IMR-90 (cell line): Measurements from ENCODE around the gene FERD3L. TPM values are rescaled to one million over a fixed set of nuclear protein-coding genes. Genes with fewer than 3 reads are reported as not detected.

Experiments used
- ATAC-seq: fragments of 200-7000 bp; cut with Tn5 transposase; 2 replicates; pipeline ENCODE4 v1.9.1; 2020; ENCODE audit warnings: low read depth, mild to moderate bottlenecking, moderate library complexity
- BruUV-seq: library from RNA; stranded (reverse); fragments of 400-500 nt; replicated peaks from 2 replicates; lab custom pipeline; 2021; lab: Mats Ljungman, UMichigan
- CTCF ChIA-PET: fragments of 300-600 bp; formaldehyde crosslinking; extraction: SDS; loops from one replicate; lab custom pipeline; 2021; ENCODE audit warnings: antibody characterized with exemption; lab: Yijun Ruan, JAX
- POLR2A ChIA-PET: fragments of 300-600 bp; sonication (Branson Sonifier 250); formaldehyde crosslinking; loops from one replicate; lab custom pipeline; 2022; ENCODE audit warnings: antibody characterized with exemption; ENCODE audit not compliant: unreplicated experiment; lab: Charles Lee
- DNase-seq: peaks from one replicate; pipeline ENCODE4 v3.0.0; 2013
- H2AFZ ChIP-seq: replicated peaks from 2 replicates; pipeline ENCODE3; 2013; ENCODE audit warnings: low read length, mild to moderate bottlenecking; ENCODE audit not compliant: poor library complexity
- H2AK5ac ChIP-seq: 2 replicates; pipeline ENCODE4 v1.6.1; 2013; ENCODE audit warnings: low read depth, low read length, inconsistent platforms
- H2AK9ac ChIP-seq: replicated peaks from 2 replicates; pipeline ENCODE3; 2013; ENCODE audit warnings: mild to moderate bottlenecking, low read depth, low read length, moderate library complexity; ENCODE audit not compliant: poor library complexity
- H2BK120ac ChIP-seq: 2 replicates; pipeline ENCODE4 v1.6.1; 2013; ENCODE audit warnings: low read depth, low read length, inconsistent platforms
- H2BK15ac ChIP-seq: 3 replicates; pipeline ENCODE4 v1.6.1; 2013; ENCODE audit warnings: low read depth, low read length, inconsistent platforms
- H2BK20ac ChIP-seq: 2 replicates; pipeline ENCODE4 v1.6.1; 2013; ENCODE audit warnings: low read depth, mild to moderate bottlenecking, inconsistent platforms, low read length, moderate library complexity
- H2BK5ac ChIP-seq: 2 replicates; pipeline ENCODE4 v1.6.1; 2013; ENCODE audit warnings: mild to moderate bottlenecking, low read depth, low read length, inconsistent platforms; ENCODE audit not compliant: poor library complexity, severe bottlenecking
- H3K14ac ChIP-seq: replicated peaks from 2 replicates; pipeline ENCODE4 v1.6.1; 2013; ENCODE audit warnings: low read depth, low read length, inconsistent platforms
- H3K18ac ChIP-seq: 2 replicates; pipeline ENCODE4 v1.6.1; 2013; ENCODE audit warnings: low read depth, low read length, control low read depth
- H3K23ac ChIP-seq: 2 replicates; pipeline ENCODE4 v1.6.1; 2013; ENCODE audit warnings: low read depth, low read length, inconsistent platforms
- H3K27ac ChIP-seq: 2 replicates; pipeline ENCODE4 v1.5.1; 2013; ENCODE audit warnings: mild to moderate bottlenecking, control low read depth, low read length; ENCODE audit not compliant: insufficient read depth
- H3K27me3 ChIP-seq: 2 replicates; pipeline ENCODE4 v1.6.1; 2013; ENCODE audit warnings: low read length; ENCODE audit not compliant: control insufficient read depth, insufficient read depth
- H3K36me3 ChIP-seq: 2 replicates; pipeline ENCODE4 v1.6.1; 2013; ENCODE audit warnings: low read length, mixed read lengths; ENCODE audit not compliant: control insufficient read depth, insufficient read depth
- H3K4ac ChIP-seq: 2 replicates; pipeline ENCODE4 v1.6.1; 2013; ENCODE audit warnings: low read depth, low read length, inconsistent platforms
- H3K4me1 ChIP-seq: 2 replicates; pipeline ENCODE4 v1.6.1; 2013; ENCODE audit warnings: low read length, mixed read lengths; ENCODE audit not compliant: control insufficient read depth, insufficient read depth
- H3K4me2 ChIP-seq: 2 replicates; pipeline ENCODE4 v1.6.1; 2013; ENCODE audit warnings: low read depth, mild to moderate bottlenecking, control low read depth, low read length, moderate library complexity
- H3K4me3 ChIP-seq: 2 replicates; pipeline ENCODE4 v1.5.1; 2013; ENCODE audit warnings: low read depth, mild to moderate bottlenecking, control low read depth, low read length, moderate library complexity; ENCODE audit not compliant: insufficient read depth
- H3K56ac ChIP-seq: 2 replicates; pipeline ENCODE4 v1.6.1; 2013; ENCODE audit warnings: low read length, inconsistent platforms; ENCODE audit not compliant: insufficient read depth; ENCODE audit errors: extremely low read depth
- H3K79me1 ChIP-seq, 2 experiments: 2 replicates each; pipeline ENCODE4 v1.6.1; 2013; ENCODE audit warnings: low read length in 2 of 2, inconsistent platforms in 1 of 2, low read depth in 1 of 2
- H3K9ac ChIP-seq: 2 replicates; pipeline ENCODE4 v1.6.1; 2013; ENCODE audit warnings: low read depth, low read length, control low read depth
- H3K9me1 ChIP-seq: 2 replicates; pipeline ENCODE4 v1.6.1; 2013; ENCODE audit warnings: low read length, inconsistent platforms; ENCODE audit not compliant: insufficient read depth
- H3K9me3 ChIP-seq: 2 replicates; pipeline ENCODE4 v1.6.1; 2013; ENCODE audit warnings: low read length; ENCODE audit not compliant: control insufficient read depth, insufficient read depth
- H4K20me1 ChIP-seq: 2 replicates; pipeline ENCODE4 v1.6.1; 2013; ENCODE audit warnings: low read length, inconsistent platforms; ENCODE audit not compliant: insufficient read depth
- H4K5ac ChIP-seq: 2 replicates; pipeline ENCODE4 v1.6.1; 2013; ENCODE audit warnings: mild to moderate bottlenecking, low read depth, low read length, control low read depth
- H4K8ac ChIP-seq, 2 experiments: 2 replicates each; pipeline ENCODE4 v1.6.1; 2013; ENCODE audit warnings: low read depth in 2 of 2, low read length in 2 of 2, control low read depth in 1 of 2, inconsistent platforms in 1 of 2
- H4K91ac ChIP-seq: 2 replicates; pipeline ENCODE4 v1.6.1; 2013; ENCODE audit warnings: low read depth, low read length, inconsistent platforms; ENCODE audit not compliant: insufficient read depth
- BHLHE40 ChIP-seq: fragments of 150-350 bp; IDR thresholded peaks from 2 replicates; pipeline ENCODE4 v1.6.1; 2016; ENCODE audit warnings: mild to moderate bottlenecking, low read depth, low read length
- CEBPB ChIP-seq: IDR thresholded peaks from 2 replicates; pipeline ENCODE4 v1.6.1; 2012; ENCODE audit warnings: low read depth, low read length, improper control_type of control experiment
- CHD1 ChIP-seq: IDR thresholded peaks from 2 replicates; pipeline ENCODE4 v1.6.1; 2012; ENCODE audit warnings: low read depth, low read length, improper control_type of control experiment
- CTCF ChIP-seq: conservative IDR thresholded peaks from 2 replicates; pipeline ENCODE4 v1.5.1; 2012; ENCODE audit warnings: mild to moderate bottlenecking, low read depth, low read length, improper control_type of control experiment
- ELK1 ChIP-seq: fragments of 150-350 bp; IDR thresholded peaks from 2 replicates; pipeline ENCODE4 v1.6.1; 2016; ENCODE audit warnings: low read depth, mild to moderate bottlenecking, low read length, moderate library complexity, borderline replicate concordance
- FOS ChIP-seq: fragments of 150-350 bp; IDR thresholded peaks from 2 replicates; pipeline ENCODE4 v1.6.1; 2016; ENCODE audit warnings: low read depth, low read length
- MAFK ChIP-seq: IDR thresholded peaks from 2 replicates; pipeline ENCODE4 v1.6.1; 2012; ENCODE audit warnings: low read depth, low read length, improper control_type of control experiment
- MAZ ChIP-seq: IDR thresholded peaks from 2 replicates; pipeline ENCODE4 v1.6.1; 2012; ENCODE audit warnings: low read depth, mild to moderate bottlenecking, low read length, improper control_type of control experiment, moderate library complexity, borderline replicate concordance
- MXI1 ChIP-seq: IDR thresholded peaks from 2 replicates; pipeline ENCODE4 v1.6.1; 2012; ENCODE audit warnings: low read depth, mild to moderate bottlenecking, low read length, moderate library complexity, borderline replicate concordance
- NFE2L2 ChIP-seq: fragments of 150-350 bp; IDR thresholded peaks from 2 replicates; pipeline ENCODE4 v1.6.1; 2016; ENCODE audit warnings: low read depth, mild to moderate bottlenecking, low read length
- POLR2A ChIP-seq: IDR thresholded peaks from 2 replicates; pipeline ENCODE4 v1.6.1; 2012; ENCODE audit warnings: mild to moderate bottlenecking, low read depth, low read length
- RAD21 ChIP-seq: IDR thresholded peaks from 2 replicates; pipeline ENCODE4 v1.6.1; 2012; ENCODE audit warnings: low read length, improper control_type of control experiment
- RCOR1 ChIP-seq: IDR thresholded peaks from 2 replicates; pipeline ENCODE4 v1.6.1; 2012; ENCODE audit warnings: mild to moderate bottlenecking, low read length, improper control_type of control experiment; ENCODE audit not compliant: insufficient replicate concordance
- RFX5 ChIP-seq: IDR thresholded peaks from 2 replicates; pipeline ENCODE4 v1.8.0; 2012; ENCODE audit warnings: low read depth, mild to moderate bottlenecking, low read length, moderate library complexity
- SMC3 ChIP-seq: fragments of 150-350 bp; IDR thresholded peaks from 2 replicates; pipeline ENCODE4 v1.6.1; 2016; ENCODE audit warnings: low read depth, mild to moderate bottlenecking, antibody characterized with exemption, low read length, moderate library complexity
- WGBS, 2 experiments: methylation state at CpG; one replicate each; pipeline versions ENCODE4 v1.1.5 to v1.1.7; 2013; ENCODE audit warnings: missing lambda C conversion rate in 2 of 2; ENCODE audit not compliant: insufficient read length in 1 of 2; ENCODE audit errors: extremely low coverage in 2 of 2; 5-methylcytosine and 5-hydroxymethylcytosine counted together
- dilution Hi-C: fragments of 300-500 bp; cut with HindIII; formaldehyde crosslinking; loops from one replicate; pipeline ENCODE4 v1.14.3; 2018; ENCODE audit warnings: low sequenced_read_pairs; ENCODE audit not compliant: unreplicated experiment
- in situ Hi-C: fragments of 300-500 bp; cut with MboI; formaldehyde crosslinking; loops from 3 replicates; pipeline ENCODE4 v1.14.3; 2019; ENCODE audit warnings: low sequenced_read_pairs, inconsistent platforms, mixed read lengths
- intact Hi-C: fragments of 100-400 bp; cut with micrococcal nuclease; formaldehyde crosslinking; loops from 2 replicates; pipeline ENCODE4 v1.10.0; 2022
- polyA plus RNA-seq, 3 experiments: library from polyadenylated mRNA; depleted of rRNA; stranded (reverse); fragments of >200 nt; gene quantifications; 2 replicates each; pipeline ENCODE4 v1.2.3, GENCODE V29; 2012; ENCODE audit warnings: low replicate concordance in 1 of 3
- total RNA-seq: library from RNA; depleted of rRNA; stranded (reverse); fragments of >200 nt; gene quantifications from 2 replicates; pipeline ENCODE4 v1.2.3, GENCODE V29; 2012
- TF ChIP-seq, protein P1 (sequence below): fragments of 150-350 bp; IDR thresholded peaks from 2 replicates; pipeline ENCODE4 v1.6.1; 2017; ENCODE audit warnings: mild to moderate bottlenecking, antibody characterized with exemption, low read length, low read depth

FERD3L gene
- total and polyA plus RNA-seq, 2 of the 4 experiments (the other 2 are of a cell fraction), result not detected

DNA sequence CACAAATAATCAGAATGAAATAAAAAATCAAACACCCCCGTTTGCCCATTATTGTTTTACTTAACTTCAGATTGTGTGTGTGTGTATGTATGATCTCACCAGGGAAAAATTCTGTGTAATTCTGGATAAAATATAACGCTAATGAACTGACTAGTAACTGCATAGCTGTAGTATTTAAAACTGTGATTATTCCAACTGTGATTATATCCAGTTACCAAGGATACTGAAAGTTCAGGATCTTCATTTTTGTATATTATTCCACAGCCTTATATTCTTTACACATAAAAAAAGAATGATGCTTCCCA lies 30.7 kb downstream of the FERD3L start:
- Histone ChIP-seq H4K91ac (no peak overlapping the region), H3K9me1 (no peaks in the 10 kb centered on the region), H3K23ac (no peak overlapping the region), H4K20me1 (peaks cover 3% of the 10 kb centered on the region; the same call in 1 of the 2 replicates), H3K9ac (no peak overlapping the region), H3K56ac (no peak overlapping the region), H2BK15ac (no peak overlapping the region), H2AK9ac (no peak overlapping the region), H3K14ac (no peak overlapping the region), H2AFZ (no peak overlapping the region), H2BK20ac (no peak overlapping the region), H3K4ac (no peak overlapping the region), H3K27me3 (no peaks in the 10 kb centered on the region), H4K5ac (no peak overlapping the region), H3K4me2 (peak overlapping the region; percentile 65), H2BK5ac (peak overlapping the region; percentile 5), H3K27ac (no peak overlapping the region), H4K8ac (no peak overlapping the region), H3K79me1 (peaks cover 13 to 46% of the 10 kb centered on the region in 2 experiments), H3K36me3 (no peaks in the 10 kb centered on the region; the same call in 1 of the 2 replicates), H3K18ac (no peak overlapping the region), H3K4me3 (peak overlapping the region; percentile 10; the same call in 1 of the 2 replicates), H3K9me3 (no peaks in the 10 kb centered on the region), H3K4me1 (peaks cover 1% of the 10 kb centered on the region), H2BK120ac (no peak overlapping the region), H2AK5ac (no peak overlapping the region)
- ChIA-PET POLR2A (no interaction called here), CTCF (interaction anchor here (1.5 kb wide), 1 partner anchor 421 kb away, joined by 6 read pairs; no protein-coding TSS in a partner anchor)
- in situ Hi-C loops, result loop anchor here (10.0 to 25.0 kb wide), 2 partner anchors 420 to 752 kb away; no protein-coding TSS in a partner anchor
- WGBS, 2 experiments, result no CpG with 5 or more reads among the region's 2 CpGs
- ATAC-seq (no peak), DNase-seq (peak; percentile 66)
- dilution Hi-C loops, result no loop called here
- intact Hi-C loops, result loop anchor here (2.0 to 10.0 kb wide), 2 partner anchors 360 to 524 kb away; no protein-coding TSS in a partner anchor
- TF ChIP-seq, protein P1, sequence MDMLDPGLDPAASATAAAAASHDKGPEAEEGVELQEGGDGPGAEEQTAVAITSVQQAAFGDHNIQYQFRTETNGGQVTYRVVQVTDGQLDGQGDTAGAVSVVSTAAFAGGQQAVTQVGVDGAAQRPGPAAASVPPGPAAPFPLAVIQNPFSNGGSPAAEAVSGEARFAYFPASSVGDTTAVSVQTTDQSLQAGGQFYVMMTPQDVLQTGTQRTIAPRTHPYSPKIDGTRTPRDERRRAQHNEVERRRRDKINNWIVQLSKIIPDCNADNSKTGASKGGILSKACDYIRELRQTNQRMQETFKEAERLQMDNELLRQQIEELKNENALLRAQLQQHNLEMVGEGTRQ, result no peak
- TF ChIP-seq SMC3 (no peak), RAD21 (no peak), POLR2A (no peak), MAFK (no peak), RCOR1 (no peak), CHD1 (no peak), MAZ (no peak), FOS (no peak), BHLHE40 (no peak), NFE2L2 (no peak), MXI1 (no peak), CTCF (no peak), CEBPB (no peak), RFX5 (no peak), ELK1 (no peak)
- no TSS peak for BruUV-seq
